Heart left ventricle (tissue), 13 donors: ENCODE results near the gene FAT3.

Source experiments
- CTCF ChIP-seq, 12 donors: fragments of 200-600 bp; sonication (generic) in 4 of 12; IDR thresholded peaks; one replicate each; pipeline versions ENCODE4 v1.5.0 to v1.8.0; 2018 to 2022; ENCODE audit warnings: antibody characterized with exemption in 12 of 12, mild to moderate bottlenecking in 5 of 12
- POLR2A ChIP-seq, 2 donors: fragments of 450-650 bp; IDR thresholded peaks; one replicate each; pipeline ENCODE4 v1.6.1; 2017; ENCODE audit warnings: antibody characterized with exemption in 2 of 2, mild to moderate bottlenecking in 2 of 2, moderate library complexity in 2 of 2
- donor health status: ischemic (EF 13 %, LVEDD 7.1; RV severe dilation, severe dysfunction).
- donor health status: DM: no; HTN: yes; CAD: no.
- donor health status: DM: no; HTN: no; CAD: no.
- donor health status: ischemic (EF 25% LVEDD 6.9; RV normal size, moderate dysfunction).
- donor health status: ischemic (EF 25% LVEDD 5.7; RV mildly dilated, moderate dysfunction).
- donor health status: ischemic (EF 35%, LVEDD 5.7; RV mildly dilated, moderate dysfunction).
- donor health status: nonischemic (EF 11% LVEDD 7.7; RV severe dilation, severe dysfunction).
- donor health status: DM: yes; HTN: yes; CAD: no.
- donor health status: PGD.
- donor health status: ischemic (EF 29% LVEDD 5.4; RV normal size, mild dysfunction).
- donor health status: nonischemic (EF 23%, LVEDD 6.1; RV moderate dilation, normal function).

DNA sequence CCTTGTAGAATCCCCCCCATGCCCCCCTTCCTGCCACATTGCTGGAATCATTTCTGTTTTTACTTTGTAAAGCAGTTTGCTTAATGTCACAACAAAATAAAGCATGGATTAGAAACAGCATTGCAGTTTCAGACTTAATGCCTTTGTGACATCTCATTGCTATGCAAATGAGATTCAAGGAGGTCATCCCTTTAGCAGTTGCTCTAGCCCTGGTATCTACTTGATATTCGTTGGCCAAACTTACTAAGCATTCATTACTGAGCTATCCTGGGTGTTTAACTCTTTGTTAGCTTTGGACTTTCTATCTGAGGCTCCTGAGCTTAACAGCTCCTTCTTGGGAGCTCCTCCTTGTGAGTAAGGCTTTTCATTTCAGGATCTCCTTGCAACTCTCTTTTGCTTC lies 16.3 kb downstream of the FAT3 start:
- TF ChIP-seq CTCF (IDR thresholded peaks at IDR 0.05), result no peak
- TF ChIP-seq POLR2A (IDR thresholded peaks at IDR 0.05), result no peak
